Measurements from ENCODE around the gene MYH10.
"Not testable (repeated sequence)": the region's sequence is repeated elsewhere in the genome, so short reads cannot be mapped to it uniquely, and the experiment has no call there.

MYH10 gene

GRCh38 chr17:8630227-8630801 lies at the start of gene MYH10:
Gene MYH10, minus strand, starts transcription at chr17:8630725. Its CDS starts 7,479 bp downstream, at chr17:8623246.
- no peak for DNase-seq
- in situ Hi-C loops (cut with HindIII; ENCODE audit: low pct_ligation_motif_present, low pct_unique_long_range_greater_than_20kb, low sequenced_read_pairs), result no loop called here

GRCh38 chr17:8679126-8679525 lies 48.6 kb upstream of the MYH10 start:
- in situ Hi-C loops (cut with HindIII; ENCODE audit: low pct_ligation_motif_present, low pct_unique_long_range_greater_than_20kb, low sequenced_read_pairs), result no loop called here
- DNase-seq, result no peak

GRCh38 chr17:8675306-8675705 lies 44.8 kb upstream of the MYH10 start:
- in situ Hi-C loops (cut with HindIII; ENCODE audit: low pct_ligation_motif_present, low pct_unique_long_range_greater_than_20kb, low sequenced_read_pairs), result no loop called here
- no peak for DNase-seq

- no peak for DNase-seq
- in situ Hi-C loops (cut with HindIII; ENCODE audit: low pct_ligation_motif_present, low pct_unique_long_range_greater_than_20kb, low sequenced_read_pairs), result no loop called here
Measured at GRCh38 chr17:8674344-8675305, 44.1 kb upstream of the MYH10 start.

- DNase-seq, result no peak
- in situ Hi-C loops (cut with HindIII; ENCODE audit: low pct_ligation_motif_present, low pct_unique_long_range_greater_than_20kb, low sequenced_read_pairs), result no loop called here
Measured at GRCh38 chr17:8673612-8674011, 43.1 kb upstream of the MYH10 start.

- in situ Hi-C loops (cut with HindIII; ENCODE audit: low pct_ligation_motif_present, low pct_unique_long_range_greater_than_20kb, low sequenced_read_pairs), result no loop called here
Measured at GRCh38 chr17:8672326-8672725, 41.8 kb upstream of the MYH10 start.

GRCh38 chr17:8670421-8670820 lies 39.9 kb upstream of the MYH10 start:
- no peak for DNase-seq
- in situ Hi-C loops (cut with HindIII; ENCODE audit: low pct_ligation_motif_present, low pct_unique_long_range_greater_than_20kb, low sequenced_read_pairs), result no loop called here

More at GRCh38 chr17:8672326-8672725, 41.8 kb upstream of the MYH10 start:
- no peak for DNase-seq

GRCh38 chr17:8668176-8668740 lies 37.7 kb upstream of the MYH10 start:
- in situ Hi-C loops (cut with HindIII; ENCODE audit: low pct_ligation_motif_present, low pct_unique_long_range_greater_than_20kb, low sequenced_read_pairs), result no loop called here
- DNase-seq, result no peak

GRCh38 chr17:8667421-8667820 lies 36.9 kb upstream of the MYH10 start:
- DNase-seq, result no peak
- in situ Hi-C loops (cut with HindIII; ENCODE audit: low pct_ligation_motif_present, low pct_unique_long_range_greater_than_20kb, low sequenced_read_pairs), result no loop called here

GRCh38 chr17:8665684-8666083 lies 35.2 kb upstream of the MYH10 start:
- DNase-seq, result no peak
- in situ Hi-C loops (cut with HindIII; ENCODE audit: low pct_ligation_motif_present, low pct_unique_long_range_greater_than_20kb, low sequenced_read_pairs), result no loop called here

GRCh38 chr17:8664456-8665126 lies 34.1 kb upstream of the MYH10 start:
- in situ Hi-C loops (cut with HindIII; ENCODE audit: low pct_ligation_motif_present, low pct_unique_long_range_greater_than_20kb, low sequenced_read_pairs), result no loop called here
- DNase-seq, result no peak

- in situ Hi-C loops (cut with HindIII; ENCODE audit: low pct_ligation_motif_present, low pct_unique_long_range_greater_than_20kb, low sequenced_read_pairs), result no loop called here
- no peak for DNase-seq
Measured at GRCh38 chr17:8662973-8663372, 32.4 kb upstream of the MYH10 start.

GRCh38 chr17:8662076-8662831 lies 31.7 kb upstream of the MYH10 start:
- no peak for DNase-seq
- in situ Hi-C loops (cut with HindIII; ENCODE audit: low pct_ligation_motif_present, low pct_unique_long_range_greater_than_20kb, low sequenced_read_pairs), result no loop called here

- DNase-seq; in situ Hi-C loops (cut with HindIII; ENCODE audit: low pct_ligation_motif_present, low pct_unique_long_range_greater_than_20kb, low sequenced_read_pairs): not testable (repeated sequence)
Measured at GRCh38 chr17:8660709-8661108, 30.2 kb upstream of the MYH10 start.

- in situ Hi-C loops (cut with HindIII; ENCODE audit: low pct_ligation_motif_present, low pct_unique_long_range_greater_than_20kb, low sequenced_read_pairs), result no loop called here
- DNase-seq, result no peak
Measured at GRCh38 chr17:8659758-8660410, 29.4 kb upstream of the MYH10 start.

GRCh38 chr17:8658810-8659209 lies 28.3 kb upstream of the MYH10 start:
- in situ Hi-C loops (cut with HindIII; ENCODE audit: low pct_ligation_motif_present, low pct_unique_long_range_greater_than_20kb, low sequenced_read_pairs), result no loop called here
- no peak for DNase-seq

- in situ Hi-C loops (cut with HindIII; ENCODE audit: low pct_ligation_motif_present, low pct_unique_long_range_greater_than_20kb, low sequenced_read_pairs), result no loop called here
- DNase-seq, result no peak
Measured at GRCh38 chr17:8656693-8657092, 26.2 kb upstream of the MYH10 start.

- in situ Hi-C loops (cut with HindIII; ENCODE audit: low pct_ligation_motif_present, low pct_unique_long_range_greater_than_20kb, low sequenced_read_pairs), result no loop called here
- DNase-seq, result no peak
Measured at GRCh38 chr17:8654822-8655221, 24.3 kb upstream of the MYH10 start.
